Erythroblast (primary cell): Measurements from ENCODE around the gene DALRD3.

Source experiments
- GATA1 ChIP-seq: IDR thresholded peaks from 2 replicates; pipeline ENCODE4 v1.6.1; 2011; ENCODE audit warnings: low read depth, mild to moderate bottlenecking, control low read depth, low read length, moderate library complexity
- POLR2A ChIP-seq: IDR thresholded peaks from 2 replicates; pipeline ENCODE4 v1.6.1; 2011; ENCODE audit warnings: mild to moderate bottlenecking, low read length

DNA sequence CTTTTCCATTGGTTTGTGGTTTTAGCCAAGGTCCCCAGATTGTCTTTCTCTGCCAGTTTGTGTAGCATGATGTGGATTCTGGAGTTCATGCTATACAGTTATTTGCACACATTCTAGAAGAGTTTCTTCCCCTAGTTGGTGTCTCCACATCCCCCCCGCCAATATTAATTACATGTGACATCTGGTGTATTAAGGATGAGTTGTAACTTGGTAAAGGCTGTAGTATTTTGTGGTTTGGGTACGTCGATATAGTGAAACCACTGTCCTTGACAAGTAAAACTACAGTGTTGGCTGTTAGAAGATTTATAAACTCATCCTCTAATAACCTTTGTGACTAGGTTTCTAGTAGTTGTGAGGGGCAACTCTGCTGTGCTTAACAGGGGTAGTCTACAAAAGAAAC is 52.0 kb downstream of the DALRD3 start:
- TF ChIP-seq POLR2A: no peak
- TF ChIP-seq GATA1: no peak
